Left renal pelvis (tissue), 4 donors: Measurements from ENCODE around the gene CCL4. TPM values are rescaled to one million over a fixed set of nuclear protein-coding genes. Genes with fewer than 3 reads are reported as not detected.

ENCODE experiments used
- DNase-seq, 4 donors: peaks; one replicate each; pipeline ENCODE4 v3.0.0-alpha.2; 2013; ENCODE audit warnings: low read depth in 4 of 4, low spot score in 3 of 4
- polyA plus RNA-seq, 4 donors: library from polyadenylated mRNA; unstranded; fragments of 120-200 nt; gene quantifications; one replicate each; pipeline ENCODE4 v1.2.1, GENCODE V29; 2013; ENCODE audit not compliant: insufficient read length in 4 of 4

The CCL4 gene
- polyA plus RNA-seq, 4 donors, result 0.16 to 34.9 (median 0.86) TPM

DNA sequence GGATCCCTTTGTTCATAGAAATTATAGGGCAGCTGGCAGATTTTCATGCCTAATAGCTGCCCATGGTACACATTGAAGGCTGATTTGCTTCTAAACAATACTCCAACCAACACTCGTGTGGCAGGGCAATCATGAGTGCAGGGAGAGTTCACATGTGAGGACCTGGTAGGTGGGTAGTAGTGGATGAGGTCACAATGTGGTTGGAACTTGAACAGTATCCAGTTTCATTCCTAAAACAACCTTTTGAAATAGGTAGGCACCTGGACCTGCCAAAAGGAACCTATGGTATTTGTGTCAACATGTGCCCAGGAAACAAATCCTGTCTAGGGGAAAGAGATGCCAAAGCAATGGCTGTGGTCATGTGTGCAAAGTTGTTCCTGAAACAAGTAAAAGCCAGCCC lies 32.8 kb downstream of the CCL4 start:
- no peak for DNase-seq

DNA sequence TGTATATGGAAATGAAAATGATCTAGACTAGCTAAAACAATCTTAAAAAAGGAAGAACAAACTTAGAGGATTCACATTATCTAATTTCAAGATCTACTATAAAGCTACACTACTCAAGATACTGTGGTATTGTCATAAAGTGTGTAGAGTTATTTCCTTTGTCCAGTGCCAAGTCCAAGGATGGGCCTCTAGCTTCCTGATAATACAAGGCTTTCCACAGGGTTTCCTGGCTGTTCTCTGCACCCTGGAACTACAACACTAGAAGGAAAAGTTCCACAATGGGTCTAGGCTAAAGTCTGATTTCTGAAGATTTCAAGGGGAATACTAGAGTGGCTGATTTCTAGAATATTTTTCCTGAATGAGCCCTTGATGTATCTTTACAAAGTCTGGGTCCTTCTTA lies 38.6 kb downstream of the CCL4 start:
- no peak for DNase-seq

DNA sequence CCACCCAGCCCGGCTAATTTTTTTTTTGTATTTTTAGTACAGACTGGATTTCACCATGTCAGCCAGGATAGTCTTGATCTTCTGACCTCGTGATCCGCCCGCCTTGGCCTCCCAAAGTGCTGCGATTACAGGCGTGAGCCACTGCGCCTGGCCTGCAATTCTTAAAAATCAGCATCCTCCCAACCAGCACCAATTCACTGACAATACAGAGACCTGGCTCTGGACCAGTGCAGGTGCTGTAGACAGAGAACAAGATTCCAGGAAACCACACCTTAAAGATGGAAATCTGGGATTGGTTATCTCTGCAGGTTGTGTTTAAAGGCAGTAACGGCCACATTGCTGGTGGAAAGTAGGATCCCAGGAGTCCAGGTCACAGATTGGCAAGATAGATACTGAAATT lies 39.2 kb downstream of the CCL4 start:
- no peak for DNase-seq

DNA sequence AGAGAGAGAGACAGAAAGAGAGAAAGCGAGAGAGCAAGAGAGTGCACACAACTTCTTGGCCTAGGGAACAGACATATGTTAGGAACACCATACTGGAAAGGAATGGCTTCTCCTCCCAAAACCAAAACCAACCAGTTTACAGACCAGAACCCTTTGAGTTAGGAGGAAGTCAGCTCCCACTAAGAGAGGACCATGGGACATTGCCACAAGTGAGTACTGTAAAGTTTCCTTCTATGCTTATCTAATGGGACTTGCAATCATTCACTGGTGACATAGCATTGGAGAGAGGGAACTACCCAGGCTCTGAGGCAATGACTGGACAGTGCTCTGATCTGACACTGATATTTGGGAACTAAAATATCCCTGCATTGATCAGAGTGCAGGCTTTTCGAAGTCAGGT lies 40.4 kb downstream of the CCL4 start:
- no peak for DNase-seq

DNA sequence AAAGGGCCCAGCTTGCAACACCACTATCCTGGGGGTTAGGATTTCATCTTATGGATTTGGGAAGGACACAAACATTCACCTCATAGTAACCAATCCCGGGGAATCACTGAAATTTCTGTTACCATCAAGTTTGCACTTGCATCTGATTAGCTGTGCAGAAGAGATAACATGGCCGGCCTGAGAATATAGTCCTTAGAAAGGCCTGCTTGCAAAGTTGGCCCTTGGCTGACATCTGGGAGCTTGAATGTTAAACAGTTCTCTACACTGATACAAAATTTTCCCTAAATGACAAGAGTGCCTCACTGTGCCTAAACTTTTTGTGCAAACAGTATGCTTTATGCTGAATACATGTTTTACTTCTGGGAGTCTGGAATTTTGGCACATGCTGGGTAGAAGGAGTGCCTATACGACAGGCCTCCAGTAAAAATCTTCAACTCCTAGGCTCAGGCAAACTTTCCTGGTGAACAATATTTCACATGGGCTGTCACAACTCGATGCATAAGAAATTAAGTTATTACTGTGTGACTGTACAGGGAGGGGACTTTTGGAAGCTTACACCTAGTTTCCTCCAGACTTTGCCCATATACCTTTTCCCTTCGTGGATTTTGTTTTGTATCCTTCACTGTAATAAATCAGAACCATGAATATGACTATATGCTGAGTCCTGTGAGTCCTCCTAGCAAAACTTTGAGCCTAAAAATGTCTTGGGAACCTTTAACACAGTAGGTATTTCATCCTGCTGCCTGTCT lies 41.5 kb downstream of the CCL4 start:
- no peak for DNase-seq

DNA sequence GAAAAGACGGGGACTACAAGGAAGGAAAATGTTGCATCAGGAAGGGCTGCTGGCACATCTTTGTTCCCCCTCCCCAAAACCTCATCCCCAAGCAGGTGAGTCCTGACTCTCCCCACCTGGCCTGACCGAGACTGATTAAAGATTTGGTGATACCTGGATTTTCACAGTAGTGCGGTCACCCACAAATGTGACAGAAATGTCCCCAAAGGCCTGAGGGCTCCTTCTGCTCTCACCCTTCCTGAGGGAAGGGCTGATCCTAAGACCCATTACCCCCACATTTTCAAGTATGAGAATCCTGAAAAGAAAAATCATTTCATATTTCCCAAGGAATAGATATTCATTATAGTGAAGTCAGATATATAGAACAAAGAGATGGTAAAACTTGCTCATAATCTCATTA lies 44.0 kb downstream of the CCL4 start:
- DNase-seq, result no peak

DNA sequence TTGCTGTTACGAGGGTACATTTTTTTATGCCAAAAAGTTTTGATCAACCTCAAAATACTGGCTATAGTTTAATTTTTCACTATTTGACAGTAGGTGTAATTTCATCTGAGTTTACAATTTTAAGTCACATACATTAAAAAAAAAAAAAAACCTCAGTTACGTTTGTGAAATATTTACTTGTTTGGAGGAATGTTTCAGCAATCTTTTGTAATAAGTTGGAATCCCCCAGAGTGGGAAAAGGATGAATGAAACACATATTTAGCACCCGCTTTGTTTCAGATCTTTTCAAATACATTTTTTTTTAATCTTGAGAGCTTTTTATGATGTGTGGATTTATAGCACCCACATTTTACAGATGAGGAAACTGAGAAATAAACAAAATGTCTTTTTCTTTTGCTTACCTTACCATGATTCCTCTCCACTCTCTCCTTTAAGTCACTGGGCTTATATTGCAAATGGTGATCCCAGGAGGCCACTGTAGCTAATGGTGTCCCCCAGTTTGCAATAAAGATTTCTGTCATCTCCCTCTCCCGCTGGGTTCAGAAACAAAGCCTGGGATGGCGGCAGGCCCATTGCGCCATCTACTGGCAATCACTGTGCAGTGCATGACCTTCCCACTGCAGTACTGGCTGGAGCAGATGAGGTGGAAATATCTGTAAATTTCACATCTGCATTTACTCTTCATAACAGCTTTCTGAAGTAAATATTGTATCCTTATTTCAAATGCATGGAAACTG lies 45.1 kb downstream of the CCL4 start:
- DNase-seq, result peak; percentile 25 to 53 (median 31)

DNA sequence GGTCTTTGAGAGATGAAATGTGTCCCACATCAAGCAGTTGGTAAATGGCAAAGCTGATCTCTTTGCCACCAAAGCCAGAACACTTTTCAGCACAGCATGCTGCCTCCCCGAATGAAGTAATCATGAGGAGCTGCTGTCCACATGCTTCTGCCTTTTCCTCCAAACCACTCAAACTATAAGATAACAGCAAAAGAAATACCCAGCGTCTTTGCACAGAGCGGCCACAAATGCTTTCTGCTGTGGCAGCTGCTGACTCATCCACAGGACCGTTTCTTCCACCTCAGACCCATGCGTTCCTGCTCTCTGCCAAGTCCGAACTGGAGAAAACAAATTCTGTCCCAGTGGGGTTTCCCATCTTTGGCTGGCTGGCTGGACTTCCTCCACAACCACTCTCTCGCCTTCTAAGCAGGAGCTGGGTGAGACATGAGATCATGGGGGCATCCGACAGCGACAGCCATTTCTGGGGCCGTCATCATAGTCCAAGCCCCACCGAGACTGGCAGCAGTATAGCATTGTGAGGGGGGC lies 45.7 kb downstream of the CCL4 start:
- no peak for DNase-seq

DNA sequence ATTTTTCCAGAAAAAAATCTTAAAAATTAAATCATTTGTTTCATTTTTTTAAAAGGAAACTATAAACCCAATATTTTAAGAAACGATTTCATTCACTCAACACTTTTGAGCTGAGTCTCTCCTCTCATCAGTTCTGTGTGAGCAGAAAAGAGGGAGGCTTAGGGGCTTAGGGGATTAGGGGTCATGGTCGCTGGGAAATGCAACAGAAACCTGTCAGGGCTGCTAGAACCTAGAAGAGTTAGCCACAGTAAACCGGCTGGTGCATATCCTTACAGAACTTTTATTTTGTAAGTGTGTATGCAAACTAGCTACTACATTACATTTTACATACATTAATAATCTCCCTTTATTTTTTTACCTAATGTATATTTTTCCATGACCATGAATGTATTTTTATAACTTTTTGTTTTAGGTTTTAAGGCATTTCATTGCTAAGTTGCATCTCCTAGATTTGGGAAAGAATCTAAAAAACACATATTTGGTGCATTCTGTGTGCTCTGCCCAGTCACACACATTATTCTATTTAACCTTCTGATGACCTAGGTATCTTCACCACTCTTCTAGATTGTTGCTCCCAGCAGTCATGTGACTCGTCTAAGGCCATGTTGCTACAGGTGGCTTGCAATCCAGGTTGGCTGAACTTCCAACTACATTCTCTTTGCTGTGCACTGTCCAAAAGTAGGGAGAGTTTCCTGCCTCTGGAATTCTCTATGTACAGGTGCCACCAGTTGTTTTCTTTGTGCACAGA lies 48.4 kb downstream of the CCL4 start:
- DNase-seq, result no peak

DNA sequence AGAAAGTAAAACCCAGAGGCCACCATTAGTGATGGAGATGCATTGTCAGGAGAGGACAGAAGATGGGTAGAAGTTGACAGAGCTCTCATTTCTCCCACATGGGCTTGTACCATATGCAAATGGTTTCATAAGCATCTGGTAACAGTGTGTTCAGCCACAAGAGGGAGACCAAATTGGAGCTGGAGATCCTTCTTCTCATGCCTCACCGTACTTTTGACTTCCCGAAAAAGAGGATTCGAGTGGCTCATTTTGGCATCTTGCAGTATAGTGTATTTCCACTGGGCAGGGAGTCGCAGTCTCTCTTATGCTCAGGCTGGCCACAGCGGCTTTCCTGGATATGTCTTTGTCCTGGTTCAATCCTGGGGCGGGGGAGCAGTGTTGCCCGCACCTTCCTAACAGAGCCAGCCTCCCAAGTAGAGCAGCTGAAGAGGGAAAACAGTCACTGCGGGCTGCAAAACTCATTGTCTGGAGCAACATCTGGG lies 49.1 kb downstream of the CCL4 start:
- DNase-seq, result no peak

DNA sequence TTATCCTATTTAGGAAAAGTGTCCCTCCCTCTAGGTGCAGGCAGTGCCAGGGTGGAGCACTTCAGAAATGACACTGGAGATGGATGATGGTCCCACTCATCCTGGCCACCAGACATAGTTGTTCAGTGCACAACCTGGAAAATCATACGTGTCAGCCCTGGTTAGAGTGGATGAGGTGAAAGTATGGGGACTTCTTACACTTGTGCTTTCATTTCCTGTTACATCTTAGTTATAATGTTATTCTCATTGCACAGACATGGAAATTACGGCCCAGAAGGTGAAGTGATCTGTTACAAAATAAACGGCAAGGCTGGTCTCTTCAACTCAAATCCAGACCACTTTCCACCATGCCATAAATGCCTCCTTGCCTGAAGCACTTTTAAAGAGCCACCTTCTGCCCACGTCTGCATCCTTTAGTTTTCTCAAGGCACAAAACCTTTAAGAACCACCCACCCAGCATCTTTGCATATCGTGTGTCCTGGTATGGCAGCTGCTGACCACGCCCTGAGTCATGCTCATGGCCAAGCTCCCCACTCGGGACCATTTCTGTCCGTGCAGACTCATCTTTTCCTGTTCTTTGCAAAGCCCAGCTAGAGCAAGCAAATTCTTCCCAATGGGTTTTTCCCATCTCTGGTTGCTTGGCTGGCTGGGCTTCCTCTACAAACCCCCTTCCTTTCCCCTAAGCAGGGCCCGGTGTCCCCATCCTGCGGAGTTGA lies 50.4 kb downstream of the CCL4 start:
- DNase-seq, result no peak

Other genes with a start within 250 kb of the CCL4 start
- under 1 TPM in 1 of 4 donors, not detected in 3; 0.18 TPM for gene HEATR9, start 234.9 kb upstream of the CCL4 start, polyA plus RNA-seq
- gene CCL5, start 223.5 kb upstream of the CCL4 start, polyA plus RNA-seq, result 1 to 10 TPM; 1.1 to 2.1 (median 1.6) TPM
- 1 to 10 TPM; 1.4 to 3.6 (median 2.3) TPM for gene RDM1, start 173.1 kb upstream of the CCL4 start, polyA plus RNA-seq
- not detected for gene LYZL6, start 160.1 kb upstream of the CCL4 start, polyA plus RNA-seq
- under 1 TPM in 3 of 4 donors, not detected in 1; 0.10 to 0.53 (median 0.19) TPM for gene CCL16, start 122.3 kb upstream of the CCL4 start, polyA plus RNA-seq
- 10 to 100 TPM; 14.5 to 17.6 (median 16.0) TPM for gene CCL14, start 117.1 kb upstream of the CCL4 start, polyA plus RNA-seq
- 1 to 10 TPM in 3 of 4 donors, under 1 TPM in 1; 0.37 to 7.5 (median 5.2) TPM for gene CCL15, start 102.3 kb upstream of the CCL4 start, polyA plus RNA-seq
- not detected for gene CCL23, start 85.9 kb upstream of the CCL4 start, polyA plus RNA-seq
- gene CCL18, start 39.6 kb upstream of the CCL4 start, polyA plus RNA-seq, result 1 to 10 TPM in 1 of 4 donors, not detected in 3; 2.4 TPM
- 10 to 100 TPM in 1 of 4 donors, 1 to 10 TPM in 2, under 1 TPM in 1; 0.29 to 38.4 (median 2.1) TPM for gene CCL3, start 13.7 kb upstream of the CCL4 start, polyA plus RNA-seq
- gene TBC1D3B, start 72.8 kb downstream of the CCL4 start, polyA plus RNA-seq, result 10 to 100 TPM in 2 of 4 donors, 1 to 10 TPM in 2; 4.3 to 18.7 (median 8.6) TPM
- 10 to 100 TPM in 1 of 4 donors, 1 to 10 TPM in 1, under 1 TPM in 1, not detected in 1; 0.79 to 12.1 (median 1.6) TPM for gene CCL3L1, start 92.9 kb downstream of the CCL4 start, polyA plus RNA-seq
- gene CCL4L2, start 107.2 kb downstream of the CCL4 start, polyA plus RNA-seq, result 10 to 100 TPM in 1 of 4 donors, 1 to 10 TPM in 2, not detected in 1; 1.1 to 25.8 (median 1.4) TPM
- 1 to 10 TPM in 1 of 4 donors, under 1 TPM in 1, not detected in 2; 0.25 to 1.8 TPM for gene TBC1D3I, start 160.7 kb downstream of the CCL4 start, polyA plus RNA-seq
- not detected for gene TBC1D3G, start 220.1 kb downstream of the CCL4 start, polyA plus RNA-seq